ENCODE measurements around the gene NSMF. TPM values are rescaled to one million over a fixed set of nuclear protein-coding genes. Genes with fewer than 3 reads are reported as not detected.

Gene NSMF
- total and polyA plus RNA-seq, 2 of the 4 experiments (the other 2 are of a cell fraction): 7.7 to 40.9 TPM

DNA sequence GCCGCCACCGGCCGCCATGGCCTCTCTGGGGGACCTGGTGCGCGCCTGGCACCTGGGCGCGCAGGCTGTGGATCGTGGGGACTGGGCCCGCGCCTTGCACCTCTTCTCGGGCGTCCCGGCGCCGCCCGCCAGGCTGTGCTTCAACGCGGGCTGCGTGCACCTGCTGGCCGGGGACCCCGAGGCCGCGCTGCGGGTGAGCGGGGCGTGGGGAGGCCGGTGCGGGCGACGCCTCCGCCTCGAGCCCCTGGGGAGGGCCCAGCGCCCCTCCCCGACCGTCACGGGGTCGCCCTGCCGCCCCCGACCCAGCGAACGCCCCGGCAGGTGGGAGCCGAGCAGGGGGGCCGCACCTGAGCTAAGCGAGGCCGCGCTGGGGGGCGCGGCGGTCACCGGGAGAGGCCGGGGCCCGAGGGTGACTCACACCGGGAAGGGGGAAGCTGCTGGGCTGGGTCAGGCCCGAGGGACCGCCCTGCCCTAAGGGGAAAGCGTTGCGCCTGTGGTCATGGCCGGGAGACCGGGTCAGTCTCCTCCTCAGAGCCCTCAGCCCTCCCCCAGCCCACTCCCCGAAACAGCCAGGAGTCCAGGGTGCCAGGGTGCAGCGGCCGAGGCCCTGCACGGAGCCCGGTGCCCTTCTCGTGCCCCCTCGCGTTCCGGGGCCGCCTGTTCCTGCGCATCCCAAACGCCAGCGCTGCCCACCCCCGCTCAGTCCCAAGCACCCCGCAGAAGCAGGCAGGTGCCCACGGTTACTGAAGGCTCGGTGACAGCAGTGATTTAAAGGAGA is 35.4 kb downstream of the NSMF start (continued):
- TF ChIP-seq, protein P1, sequence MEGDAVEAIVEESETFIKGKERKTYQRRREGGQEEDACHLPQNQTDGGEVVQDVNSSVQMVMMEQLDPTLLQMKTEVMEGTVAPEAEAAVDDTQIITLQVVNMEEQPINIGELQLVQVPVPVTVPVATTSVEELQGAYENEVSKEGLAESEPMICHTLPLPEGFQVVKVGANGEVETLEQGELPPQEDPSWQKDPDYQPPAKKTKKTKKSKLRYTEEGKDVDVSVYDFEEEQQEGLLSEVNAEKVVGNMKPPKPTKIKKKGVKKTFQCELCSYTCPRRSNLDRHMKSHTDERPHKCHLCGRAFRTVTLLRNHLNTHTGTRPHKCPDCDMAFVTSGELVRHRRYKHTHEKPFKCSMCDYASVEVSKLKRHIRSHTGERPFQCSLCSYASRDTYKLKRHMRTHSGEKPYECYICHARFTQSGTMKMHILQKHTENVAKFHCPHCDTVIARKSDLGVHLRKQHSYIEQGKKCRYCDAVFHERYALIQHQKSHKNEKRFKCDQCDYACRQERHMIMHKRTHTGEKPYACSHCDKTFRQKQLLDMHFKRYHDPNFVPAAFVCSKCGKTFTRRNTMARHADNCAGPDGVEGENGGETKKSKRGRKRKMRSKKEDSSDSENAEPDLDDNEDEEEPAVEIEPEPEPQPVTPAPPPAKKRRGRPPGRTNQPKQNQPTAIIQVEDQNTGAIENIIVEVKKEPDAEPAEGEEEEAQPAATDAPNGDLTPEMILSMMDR (conservative IDR thresholded peaks at IDR 0.05; ENCODE audit: low read depth, low read length): no peak

Measured in IMR-90 (cell line).